ENCODE data around the gene MTMR4. TPM values are rescaled to one million over a fixed set of nuclear protein-coding genes. Genes with fewer than 3 reads are reported as not detected.

MTMR4 gene
- total RNA-seq, 1 donor = 18.2 TPM

Other genes starting within 250 kb of the MTMR4 start
- gene MPO, start 233.7 kb downstream of the MTMR4 start, total RNA-seq = 0.42 TPM
- gene TSPOAP1, start 185.8 kb downstream of the MTMR4 start, total RNA-seq = 22.4 TPM
- gene SUPT4H1, start 162.4 kb downstream of the MTMR4 start, total RNA-seq = 65.3 TPM
- 0.42 TPM for gene RNF43, start 97.1 kb downstream of the MTMR4 start, total RNA-seq
- 1.7 TPM for gene HSF5, start 26.2 kb downstream of the MTMR4 start, total RNA-seq
- 0.31 TPM for gene TEX14, start 177.4 kb upstream of the MTMR4 start, total RNA-seq
- 9.1 TPM for gene RAD51C, start 178.0 kb upstream of the MTMR4 start, total RNA-seq
- gene PPM1E, start 241.2 kb upstream of the MTMR4 start, total RNA-seq = not detected